AG04450 (cell line): ENCODE measurements around the gene CRISP3. TPM values are rescaled to one million over a fixed set of nuclear protein-coding genes. Genes with fewer than 3 reads are reported as not detected.
"Not testable (repeated sequence)": the region's sequence is repeated elsewhere in the genome, so short reads cannot be mapped to it uniquely, and the experiment has no call there.

Experiments
- CTCF ChIA-PET: fragments of 300-600, 350-600 bp; formaldehyde crosslinking; extraction: SDS; loops from one replicate; lab custom pipeline; 2022; ENCODE audit warnings: antibody characterized with exemption, inconsistent platforms; lab: Charles Lee
- POLR2A ChIA-PET: fragments of 350-600 bp; formaldehyde crosslinking; extraction: SDS; loops from one replicate; lab custom pipeline; 2021; ENCODE audit warnings: antibody characterized with exemption, inconsistent platforms; lab: Yijun Ruan, JAX
- DNase-seq: peaks from one replicate; pipeline ENCODE4 v3.0.0-alpha.2; 2011; ENCODE audit warnings: low read depth, low spot score
- H3K27ac ChIP-seq: one replicate; pipeline ENCODE4 v1.5.1; 2012; ENCODE audit warnings: low read depth, low read length, control low read depth
- H3K27me3 ChIP-seq: one replicate; pipeline ENCODE4 v1.6.0; 2012; ENCODE audit warnings: low read length; ENCODE audit not compliant: control insufficient read depth, insufficient read depth
- H3K4me3 ChIP-seq: 2 replicates; pipeline ENCODE4 v1.5.1; 2011; ENCODE audit warnings: mild to moderate bottlenecking, low read depth, low read length, control low read depth
- H3K9me3 ChIP-seq: 2 replicates; pipeline ENCODE4 v1.5.1; 2012; ENCODE audit warnings: low read length; ENCODE audit not compliant: control insufficient read depth, insufficient read depth
- polyA plus RNA-seq: library from polyadenylated mRNA; depleted of rRNA; stranded (reverse); fragments of >200 nt; gene quantifications from 2 replicates; pipeline ENCODE4 v1.2.3, GENCODE V29; 2011
- TF ChIP-seq, protein P1 (sequence below): IDR thresholded peaks from 2 replicates; pipeline ENCODE4 v1.5.1; 2011; ENCODE audit warnings: low read depth, low read length, control low read depth, inconsistent platforms

Gene CRISP3
- polyA plus RNA-seq, 1 experiment, result not detected

DNA sequence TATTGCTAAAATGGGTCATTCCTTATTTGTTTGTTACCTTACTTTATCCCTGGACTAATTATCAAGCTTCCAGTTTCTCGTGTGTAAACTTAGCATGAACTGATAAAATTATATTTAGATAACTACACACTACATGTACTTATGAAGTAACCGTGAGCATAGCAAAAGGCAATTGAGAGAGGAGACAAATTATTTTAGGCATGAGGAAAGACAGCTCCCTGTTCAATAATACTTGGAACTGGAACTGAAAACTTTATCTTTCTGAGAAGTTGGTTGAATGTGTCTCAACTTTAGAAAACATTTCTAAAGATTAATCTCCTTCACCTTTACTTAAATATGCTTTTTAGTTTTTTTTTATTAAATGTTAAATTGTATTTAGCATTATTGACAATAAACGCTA, 11.4 kb downstream of the CRISP3 start:
- ChIA-PET POLR2A (no interaction called here), CTCF (no interaction called here)
- H3K9me3 ChIP-seq, result no peaks in the 10 kb centered on the region
- H3K27me3 ChIP-seq, result no peaks in the 10 kb centered on the region
- no peak overlapping the region for H3K4me3 ChIP-seq
- TF ChIP-seq, protein P1, sequence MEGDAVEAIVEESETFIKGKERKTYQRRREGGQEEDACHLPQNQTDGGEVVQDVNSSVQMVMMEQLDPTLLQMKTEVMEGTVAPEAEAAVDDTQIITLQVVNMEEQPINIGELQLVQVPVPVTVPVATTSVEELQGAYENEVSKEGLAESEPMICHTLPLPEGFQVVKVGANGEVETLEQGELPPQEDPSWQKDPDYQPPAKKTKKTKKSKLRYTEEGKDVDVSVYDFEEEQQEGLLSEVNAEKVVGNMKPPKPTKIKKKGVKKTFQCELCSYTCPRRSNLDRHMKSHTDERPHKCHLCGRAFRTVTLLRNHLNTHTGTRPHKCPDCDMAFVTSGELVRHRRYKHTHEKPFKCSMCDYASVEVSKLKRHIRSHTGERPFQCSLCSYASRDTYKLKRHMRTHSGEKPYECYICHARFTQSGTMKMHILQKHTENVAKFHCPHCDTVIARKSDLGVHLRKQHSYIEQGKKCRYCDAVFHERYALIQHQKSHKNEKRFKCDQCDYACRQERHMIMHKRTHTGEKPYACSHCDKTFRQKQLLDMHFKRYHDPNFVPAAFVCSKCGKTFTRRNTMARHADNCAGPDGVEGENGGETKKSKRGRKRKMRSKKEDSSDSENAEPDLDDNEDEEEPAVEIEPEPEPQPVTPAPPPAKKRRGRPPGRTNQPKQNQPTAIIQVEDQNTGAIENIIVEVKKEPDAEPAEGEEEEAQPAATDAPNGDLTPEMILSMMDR, result no peak
- H3K27ac ChIP-seq, result no peak overlapping the region
- DNase-seq, result no peak

DNA sequence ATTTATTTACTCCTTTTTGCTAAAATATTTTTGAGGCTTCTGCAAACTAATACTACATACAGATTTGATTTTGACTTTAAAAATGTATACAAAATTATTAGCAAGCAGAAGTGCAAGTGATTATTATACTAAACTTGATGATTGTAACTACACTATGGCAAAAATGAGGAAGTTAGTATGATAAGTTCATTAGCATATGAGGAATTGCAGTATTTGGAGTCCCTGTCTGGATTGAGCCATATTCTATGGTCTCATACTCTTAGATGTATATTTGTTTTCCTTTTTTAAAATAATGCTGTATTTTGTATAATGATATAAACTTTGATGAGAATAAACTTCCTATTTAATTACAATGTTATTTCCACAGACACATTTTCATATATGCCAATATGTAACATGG, 13.9 kb downstream of the CRISP3 start:
- DNase-seq, result no peak
- CTCF ChIA-PET, result no interaction called here
- POLR2A ChIA-PET, result no interaction called here
- no peaks in the 10 kb centered on the region for H3K9me3 ChIP-seq
- H3K27me3 ChIP-seq, result no peaks in the 10 kb centered on the region
- H3K4me3 ChIP-seq, result no peak overlapping the region
- no peak overlapping the region for H3K27ac ChIP-seq
- TF ChIP-seq, protein P1, result no peak

DNA sequence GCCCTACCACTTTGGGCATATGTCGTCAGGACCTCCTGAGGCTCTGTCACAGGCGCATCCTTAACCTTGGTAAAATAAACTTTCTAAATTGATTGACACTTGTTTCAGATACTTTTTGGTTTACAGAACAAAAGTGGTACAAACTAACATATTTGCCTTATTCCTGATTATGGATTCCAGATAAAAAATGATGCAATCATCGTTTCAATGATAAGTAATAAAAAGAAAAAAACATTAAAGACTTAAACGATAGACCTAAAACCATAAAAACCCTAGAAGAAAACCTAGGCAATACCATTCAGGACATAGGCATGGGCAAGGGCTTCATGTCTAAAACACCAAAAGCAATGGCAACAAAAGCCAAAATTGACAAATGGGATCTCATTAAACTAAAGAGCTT, 20.3 kb downstream of the CRISP3 start:
- H3K27me3 ChIP-seq, DNase-seq, CTCF ChIA-PET, POLR2A ChIA-PET, H3K4me3 ChIP-seq, H3K27ac ChIP-seq, H3K9me3 ChIP-seq: not testable (repeated sequence)

DNA sequence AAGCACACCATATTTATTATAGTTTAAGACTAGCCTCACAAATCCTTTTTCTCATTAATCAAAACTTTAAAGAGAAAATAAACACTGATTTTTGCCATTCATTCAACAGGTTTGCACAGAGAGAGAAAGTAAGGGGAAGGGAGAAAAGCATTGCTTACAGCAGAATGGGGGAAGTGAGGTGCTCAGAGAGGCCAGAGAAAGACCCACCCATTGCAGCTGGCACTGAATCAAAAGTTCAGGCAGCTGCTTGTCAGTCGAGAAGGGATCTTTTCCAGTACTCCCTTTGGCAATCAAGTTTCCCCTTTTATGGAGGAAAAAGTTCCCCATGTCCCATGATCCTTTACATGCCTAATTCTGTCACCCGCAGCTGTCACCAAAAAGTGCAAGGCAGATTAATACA, 22.9 kb downstream of the CRISP3 start:
- ChIA-PET CTCF (no interaction called here), POLR2A (no interaction called here)
- Histone ChIP-seq H3K27me3 (no peaks in the 10 kb centered on the region), H3K27ac (no peak overlapping the region), H3K4me3 (no peak overlapping the region), H3K9me3 (no peaks in the 10 kb centered on the region)
- TF ChIP-seq, protein P1, result no peak
- no peak for DNase-seq

DNA sequence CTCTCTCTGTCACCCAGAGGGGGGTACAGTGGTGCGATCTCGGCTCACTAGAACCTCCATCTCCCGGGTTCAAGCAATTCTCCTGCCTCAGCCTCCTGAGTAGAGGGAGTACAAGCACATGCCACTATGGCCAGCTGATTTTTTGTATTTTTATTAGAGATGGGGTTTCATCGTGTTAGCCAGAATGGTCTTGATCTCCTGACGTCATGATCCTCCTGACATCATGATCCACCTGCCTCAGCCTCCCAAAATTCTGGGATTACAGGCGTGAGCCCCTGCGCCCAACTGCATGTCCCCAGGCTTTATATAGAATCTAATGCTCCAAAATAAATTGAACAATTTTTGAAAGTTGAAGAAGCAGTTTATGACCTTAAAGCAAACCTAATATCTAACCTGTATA, 23.8 kb downstream of the CRISP3 start:
- TF ChIP-seq, protein P1, result no peak
- no peak overlapping the region for H3K4me3 ChIP-seq
- H3K27me3 ChIP-seq, result no peaks in the 10 kb centered on the region
- H3K27ac ChIP-seq, result no peak overlapping the region
- H3K9me3 ChIP-seq, result no peaks in the 10 kb centered on the region
- no peak for DNase-seq
- ChIA-PET POLR2A (no interaction called here), CTCF (no interaction called here)

DNA sequence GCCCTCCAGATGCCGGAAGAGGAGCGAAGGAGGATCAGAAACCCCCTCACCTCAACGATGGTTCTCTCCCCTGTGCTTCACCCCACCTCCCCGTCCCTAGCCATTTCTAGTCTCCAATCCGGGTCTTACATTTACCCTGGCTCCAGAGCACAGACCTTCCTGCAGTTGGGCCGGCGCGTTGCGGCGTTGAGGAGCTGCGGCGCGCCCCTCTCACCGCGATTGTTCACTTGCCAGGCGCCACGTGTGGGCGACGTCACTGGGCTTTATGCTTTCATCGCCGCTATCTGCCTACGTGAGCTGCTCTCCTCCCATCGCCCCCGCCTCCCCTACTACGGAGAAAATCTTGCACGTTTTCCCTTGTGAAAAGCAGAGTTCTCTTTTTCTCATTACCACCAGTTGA, 30.8 kb downstream of the CRISP3 start, which contains the start of gene CRISP2:
Gene CRISP2, minus strand, starts transcription at position 198 of the 400 bp plus-strand sequence. CDS start 4,347 bp downstream, outside the sequence.
- no peak within 1 kb of the TSS for H3K4me3 ChIP-seq
- no peak for DNase-seq
- H3K27me3 ChIP-seq, result no peaks in the 10 kb centered on the region
- peaks cover 4% of the 10 kb centered on the region; the same call in 1 of the 2 replicates for H3K9me3 ChIP-seq
- TF ChIP-seq, protein P1, result no peak
- ChIA-PET CTCF (no interaction called here), POLR2A (no interaction called here)
- no peak within 1 kb of the TSS for H3K27ac ChIP-seq
